Erythroblast (primary cell): ENCODE data around the gene PTPRD.

Experiments
- GATA1 ChIP-seq: IDR thresholded peaks from 2 replicates; pipeline ENCODE4 v1.6.1; 2011; ENCODE audit warnings: low read depth, mild to moderate bottlenecking, control low read depth, low read length, moderate library complexity
- POLR2A ChIP-seq: IDR thresholded peaks from 2 replicates; pipeline ENCODE4 v1.6.1; 2011; ENCODE audit warnings: mild to moderate bottlenecking, low read length

- TF ChIP-seq POLR2A: no peak
- TF ChIP-seq GATA1: no peak
These were observed 46.0 kb downstream of the PTPRD start for GRCh38 chr9:10566848-10567247.
